ENCODE results near the gene ATXN1. TPM values are rescaled to one million over a fixed set of nuclear protein-coding genes. Genes with fewer than 3 reads are reported as not detected.

ATXN1 gene
- total RNA-seq, 4 donors from 2014 or later = 24.9 to 48.0 (median 36.8) TPM

GRCh38 chr6:16452348-16452747, 308.9 kb downstream of the ATXN1 start:
- Histone ChIP-seq H3K4me3 (no peak overlapping the region), H3K27me3 (no peaks in the 10 kb centered on the region), H3K9me3 (peaks cover 0 to 16% (median 0%) of the 10 kb centered on the region in 4 donors), H3K27ac (no peak overlapping the region), H3K4me1 (peaks cover 0 to 7% (median 0%) of the 10 kb centered on the region in 4 donors), H3K36me3 (peaks cover 0 to 12% (median 0%) of the 10 kb centered on the region in 3 donors)
- WGBS, 2 donors = 91 to 94% methylated on average over 2 of the region's 2 CpGs
- no peak for DNase-seq (ENCODE audit: low spot score in 2 of 2)
- TF ChIP-seq EP300 (IDR thresholded peaks at IDR 0.05) (no peak), CTCF (IDR thresholded peaks at IDR 0.05) (no peak), POLR2A (IDR thresholded peaks at IDR 0.05) (no peak)

GRCh38 chr6:16450821-16451220, 310.4 kb downstream of the ATXN1 start:
- WGBS, 2 donors = 92 to 95% methylated on average over 7 of the region's 7 CpGs
- DNase-seq (ENCODE audit: low spot score in 2 of 2) = no peak

GRCh38 chr6:16450285-16450684, 311.0 kb downstream of the ATXN1 start:
- 50 to 52% methylated on average over 3 of the region's 3 CpGs for WGBS, 2 donors

More at GRCh38 chr6:16450821-16451220, 310.4 kb downstream of the ATXN1 start:
- H3K27me3 ChIP-seq = no peaks in the 10 kb centered on the region
- no peak overlapping the region for H3K27ac ChIP-seq
- H3K36me3 ChIP-seq = peaks cover 0 to 6% (median 0%) of the 10 kb centered on the region in 3 donors
- H3K4me3 ChIP-seq = no peak overlapping the region
- H3K4me1 ChIP-seq = peaks cover 0 to 7% (median 0%) of the 10 kb centered on the region in 4 donors
- TF ChIP-seq POLR2A (IDR thresholded peaks at IDR 0.05) (no peak), CTCF (IDR thresholded peaks at IDR 0.05) (no peak), EP300 (IDR thresholded peaks at IDR 0.05) (no peak)
- peaks cover 0 to 3% (median 0%) of the 10 kb centered on the region in 4 donors for H3K9me3 ChIP-seq

GRCh38 chr6:16446273-16446672, 315.0 kb downstream of the ATXN1 start:
- 52 to 61% methylated on average over 2 of the region's 2 CpGs for WGBS, 2 donors
- H3K4me1 ChIP-seq = peaks cover 0 to 4% (median 0%) of the 10 kb centered on the region in 4 donors
- H3K36me3 ChIP-seq = no peaks in the 10 kb centered on the region
- H3K27ac ChIP-seq = no peak overlapping the region
- no peaks in the 10 kb centered on the region for H3K27me3 ChIP-seq
- no peak for DNase-seq (ENCODE audit: low spot score in 2 of 2)
- no peak overlapping the region for H3K4me3 ChIP-seq
- no peak for TF ChIP-seq CTCF (IDR thresholded peaks at IDR 0.05)
- TF ChIP-seq POLR2A (IDR thresholded peaks at IDR 0.05) = no peak
- TF ChIP-seq EP300 (IDR thresholded peaks at IDR 0.05) = no peak
- H3K9me3 ChIP-seq = no peaks in the 10 kb centered on the region

More at GRCh38 chr6:16450285-16450684, 311.0 kb downstream of the ATXN1 start:
- Histone ChIP-seq H3K4me1 (peaks cover 0 to 7% (median 0%) of the 10 kb centered on the region in 4 donors), H3K27me3 (no peaks in the 10 kb centered on the region), H3K4me3 (no peak overlapping the region), H3K27ac (no peak overlapping the region), H3K9me3 (no peaks in the 10 kb centered on the region), H3K36me3 (peaks cover 0 to under 1% (median 0%) of the 10 kb centered on the region in 3 donors)
- DNase-seq (ENCODE audit: low spot score in 2 of 2) = no peak
- no peak for TF ChIP-seq CTCF (IDR thresholded peaks at IDR 0.05)
- TF ChIP-seq EP300 (IDR thresholded peaks at IDR 0.05) = no peak
- no peak for TF ChIP-seq POLR2A (IDR thresholded peaks at IDR 0.05)

- peaks cover 0 to 23% (median 0%) of the 10 kb centered on the region in 4 donors for H3K4me1 ChIP-seq
- TF ChIP-seq EP300 (IDR thresholded peaks at IDR 0.05) = no peak
- no peak for TF ChIP-seq POLR2A (IDR thresholded peaks at IDR 0.05)
- TF ChIP-seq CTCF (IDR thresholded peaks at IDR 0.05) = no peak
- H3K27ac ChIP-seq = no peak overlapping the region
- 88 to 91% methylated on average over 3 of the region's 3 CpGs for WGBS, 2 donors
- no peaks in the 10 kb centered on the region for H3K9me3 ChIP-seq
- no peaks in the 10 kb centered on the region for H3K36me3 ChIP-seq
- H3K4me3 ChIP-seq = no peak overlapping the region
- H3K27me3 ChIP-seq = no peaks in the 10 kb centered on the region
- DNase-seq (ENCODE audit: low spot score in 2 of 2) = no peak
Observed at GRCh38 chr6:16442031-16442430, 319.2 kb downstream of the ATXN1 start.
